Pancreas (tissue), 10 donors: Measurements from ENCODE around the gene NAXE. TPM values are rescaled to one million over a fixed set of nuclear protein-coding genes. Genes with fewer than 3 reads are reported as not detected.

ENCODE experiments used
- ATAC-seq, 4 donors: fragments of 200-7000 bp; cut with Tn5 transposase; one replicate each; pipeline versions ENCODE4 v1.8.0 to v1.9.1; 2020; ENCODE audit warnings: mild to moderate bottlenecking in 4 of 4, moderate library complexity in 4 of 4
- DNase-seq, 6 donors: peaks; one replicate each; pipeline ENCODE4 v3.0.0-alpha.2; 2020
- FAIRE-seq: peaks from 2 replicates; lab custom pipeline; 2012; peaks lifted over from hg19 to GRCh38; lab: Jason Lieb, UNC
- H3K27ac ChIP-seq, 4 donors: fragments of 200-600 bp; sonication (generic); 1 replicate in 3 of 4; 2 replicates in 1 of 4; pipeline versions ENCODE4 v1.5.0 to v1.8.0; 2020
- H3K27me3 ChIP-seq, 4 donors: fragments of 200-600 bp; one replicate each; pipeline ENCODE4 v1.8.0; 2021
- H3K36me3 ChIP-seq, 3 donors: fragments of 200-600 bp; sonication (generic) in 1 of 3; one replicate each; pipeline versions ENCODE4 v1.5.0 to v1.8.0; 2020 to 2021
- H3K4me1 ChIP-seq, 3 donors: fragments of 200-600 bp; one replicate each; pipeline ENCODE4 v1.8.0; 2021
- H3K4me3 ChIP-seq, 4 donors: fragments of 200-600 bp; sonication (generic) in 2 of 4; one replicate each; pipeline versions ENCODE4 v1.5.0 to v1.8.0; 2020 to 2021
- H3K9me3 ChIP-seq, 4 donors: fragments of 200-600 bp; one replicate each; pipeline ENCODE4 v1.8.0; 2021
- WGBS, 2 donors: extraction: QIAGEN DNeasy Blood & Tissue Kit; methylation state at CpG; one replicate each; pipeline ENCODE4 v1.1.7; 2013; 5-methylcytosine and 5-hydroxymethylcytosine counted together
- intact Hi-C, 3 donors: fragments of 100-400 bp; cut with DNase I; formaldehyde crosslinking; loops; one replicate each; pipeline versions ENCODE4 v1.11.1 to v1.14.2; 2022
- polyA plus RNA-seq, 2 donors: library from polyadenylated mRNA; stranded (reverse); fragments of 200-250 nt; gene quantifications; one replicate each; pipeline ENCODE4 v1.2.3, GENCODE V29; 2013
- total RNA-seq, 6 donors: library from RNA; stranded (reverse); fragmentation: NEBNext Ultra II Directional in 4 of 6; extraction: Animal tissue kit (Norgen Biotek cat#: 25700) in 4 of 6; gene quantifications; one replicate each; pipeline versions ENCODE4 v1.2.1 to v1.2.4, GENCODE V29; 2021 to 2023
- TF ChIP-seq, protein P1 (sequence below), 4 donors: fragments of 200-600 bp; sonication (generic) in 3 of 4; IDR thresholded peaks; one replicate each; pipeline versions ENCODE4 v1.5.0 to v1.8.0; 2021; ENCODE audit warnings: antibody characterized with exemption in 4 of 4
- donor health status: healthy with polysubstance abuse.
- donor health status: DM: no; HTN: no; CAD: no; lungs with moderate emphysema.
- donor health status: DM: no; HTN: no; CAD: no.
- donor health status: control.
- donor health status: control.
- donor health status: Bipolar disorder and iron deficiency.
- donor health status: DM: yes; HTN: yes; CAD: no.
- donor health status: DM: no; HTN: no; CAD: no.
- donor health status: DM: no; HTN: no; CAD: no.
- donor health status: DM: yes; HTN: yes; CAD: no.

Gene NAXE
- total and polyA plus RNA-seq, 8 donors, result 23.9 to 60.4 (median 36.1) TPM

DNA sequence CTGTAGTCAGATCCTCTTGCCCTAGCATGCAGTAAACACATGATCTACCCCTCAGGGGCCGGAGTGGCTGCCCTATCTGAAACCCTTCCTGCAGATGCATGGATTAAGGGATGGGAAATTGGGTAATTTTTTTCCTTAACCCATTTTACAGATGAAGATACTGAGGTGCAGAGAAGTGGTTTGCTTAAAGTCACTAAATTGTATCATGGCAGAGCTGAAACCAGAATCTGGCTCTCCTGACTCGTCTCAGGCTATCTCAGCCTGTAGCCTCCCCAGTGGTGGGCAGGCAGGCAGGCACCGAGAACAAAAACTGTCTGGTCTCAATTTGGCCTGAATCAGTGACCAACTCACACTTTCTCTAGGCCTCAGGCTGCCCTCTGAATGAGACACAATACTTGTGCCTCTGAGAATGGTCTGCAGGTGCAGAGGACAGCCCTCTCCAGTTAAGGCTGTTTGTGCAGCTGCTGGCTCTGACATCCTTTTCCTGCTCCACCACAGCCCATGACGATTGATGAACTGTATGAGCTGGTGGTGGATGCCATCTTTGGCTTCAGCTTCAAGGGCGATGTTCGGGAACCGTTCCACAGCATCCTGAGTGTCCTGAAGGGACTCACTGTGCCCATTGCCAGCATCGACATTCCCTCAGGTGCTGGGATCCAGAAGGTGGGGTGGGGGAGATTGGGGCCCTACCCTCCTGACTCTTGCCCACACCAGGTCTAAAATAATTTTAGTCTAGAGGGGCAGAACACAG lies 1.5 kb downstream of the NAXE start:
- DNase-seq (peak in 1 of 6 donors; percentile 20), ATAC-seq (no peak), FAIRE-seq (no peak)
- Histone ChIP-seq H3K27ac (no peak overlapping the region), H3K4me3 (peak overlapping the region in 1 of 4 donors; percentile 92), H3K36me3 (peaks cover 0 to 13% (median 0%) of the 10 kb centered on the region in 3 donors), H3K9me3 (no peaks in the 10 kb centered on the region), H3K4me1 (peaks cover 0 to 8% (median 4%) of the 10 kb centered on the region in 3 donors), H3K27me3 (no peaks in the 10 kb centered on the region)
- TF ChIP-seq, protein P1, sequence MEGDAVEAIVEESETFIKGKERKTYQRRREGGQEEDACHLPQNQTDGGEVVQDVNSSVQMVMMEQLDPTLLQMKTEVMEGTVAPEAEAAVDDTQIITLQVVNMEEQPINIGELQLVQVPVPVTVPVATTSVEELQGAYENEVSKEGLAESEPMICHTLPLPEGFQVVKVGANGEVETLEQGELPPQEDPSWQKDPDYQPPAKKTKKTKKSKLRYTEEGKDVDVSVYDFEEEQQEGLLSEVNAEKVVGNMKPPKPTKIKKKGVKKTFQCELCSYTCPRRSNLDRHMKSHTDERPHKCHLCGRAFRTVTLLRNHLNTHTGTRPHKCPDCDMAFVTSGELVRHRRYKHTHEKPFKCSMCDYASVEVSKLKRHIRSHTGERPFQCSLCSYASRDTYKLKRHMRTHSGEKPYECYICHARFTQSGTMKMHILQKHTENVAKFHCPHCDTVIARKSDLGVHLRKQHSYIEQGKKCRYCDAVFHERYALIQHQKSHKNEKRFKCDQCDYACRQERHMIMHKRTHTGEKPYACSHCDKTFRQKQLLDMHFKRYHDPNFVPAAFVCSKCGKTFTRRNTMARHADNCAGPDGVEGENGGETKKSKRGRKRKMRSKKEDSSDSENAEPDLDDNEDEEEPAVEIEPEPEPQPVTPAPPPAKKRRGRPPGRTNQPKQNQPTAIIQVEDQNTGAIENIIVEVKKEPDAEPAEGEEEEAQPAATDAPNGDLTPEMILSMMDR (IDR thresholded peaks at IDR 0.05), result no peak
- intact Hi-C loops, result no loop called here
- 77 to 78% methylated on average over 8 of the region's 8 CpGs for whole genome bisulfite sequencing, 2 donors

DNA sequence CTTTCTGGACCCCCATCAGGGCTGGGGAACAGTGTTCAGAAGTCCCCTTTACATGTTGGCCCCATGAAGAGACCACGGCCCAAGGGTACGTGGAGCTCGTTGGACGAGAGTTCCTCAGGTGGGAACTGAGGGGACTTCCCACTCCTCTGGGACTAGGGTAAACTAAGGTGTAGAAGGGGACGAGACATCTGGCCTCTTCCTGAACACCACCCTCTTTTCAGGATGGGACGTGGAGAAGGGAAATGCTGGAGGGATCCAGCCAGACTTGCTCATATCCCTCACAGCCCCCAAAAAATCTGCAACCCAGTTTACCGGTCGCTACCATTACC lies 2.0 kb downstream of the NAXE start:
- H3K27ac ChIP-seq, result no peak overlapping the region
- DNase-seq, result peak in 1 of 6 donors; percentile 23
- H3K4me3 ChIP-seq, result no peak overlapping the region
- H3K9me3 ChIP-seq, result no peaks in the 10 kb centered on the region
- no peaks in the 10 kb centered on the region for H3K27me3 ChIP-seq
- 85 to 87% methylated on average over 8 of the region's 8 CpGs for WGBS, 2 donors
- peaks cover 0 to 8% (median 4%) of the 10 kb centered on the region in 3 donors for H3K4me1 ChIP-seq
- ATAC-seq, result no peak
- H3K36me3 ChIP-seq, result peaks cover 0 to 13% (median 0%) of the 10 kb centered on the region in 3 donors
- TF ChIP-seq, protein P1 (IDR thresholded peaks at IDR 0.05), result no peak
- intact Hi-C loops, result no loop called here
- no peak for FAIRE-seq

DNA sequence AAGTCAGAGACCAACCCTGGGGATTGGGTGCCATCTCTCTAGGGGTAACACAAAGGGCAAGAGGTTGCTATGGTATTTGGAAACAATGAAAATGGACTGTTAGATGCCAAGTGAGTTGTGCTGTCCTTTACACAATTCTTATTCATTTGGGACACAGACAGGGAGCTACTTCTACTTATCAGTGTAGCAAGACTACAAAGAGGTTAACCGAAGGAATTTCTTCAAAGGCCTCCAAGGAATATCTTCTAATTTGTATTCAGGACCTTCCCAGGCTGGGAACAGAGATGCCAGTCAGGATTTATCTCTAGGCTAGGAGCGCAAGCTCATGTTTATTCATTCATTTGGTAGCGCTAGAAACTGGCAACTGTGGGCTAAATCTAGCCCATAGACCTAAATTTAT lies 2.6 kb downstream of the NAXE start:
- intact Hi-C loops, result no loop called here
- H3K27me3 ChIP-seq, result no peaks in the 10 kb centered on the region
- no peak overlapping the region for H3K4me3 ChIP-seq
- H3K36me3 ChIP-seq, result peaks cover 0 to 13% (median 0%) of the 10 kb centered on the region in 3 donors
- no peak for FAIRE-seq
- WGBS, 2 donors, result 73 to 74% methylated on average over 3 of the region's 3 CpGs
- no peak for ATAC-seq
- no peak for DNase-seq
- TF ChIP-seq, protein P1 (IDR thresholded peaks at IDR 0.05), result no peak
- H3K9me3 ChIP-seq, result no peaks in the 10 kb centered on the region
- H3K4me1 ChIP-seq, result peaks cover 0 to 8% (median 4%) of the 10 kb centered on the region in 3 donors
- H3K27ac ChIP-seq, result no peak overlapping the region

DNA sequence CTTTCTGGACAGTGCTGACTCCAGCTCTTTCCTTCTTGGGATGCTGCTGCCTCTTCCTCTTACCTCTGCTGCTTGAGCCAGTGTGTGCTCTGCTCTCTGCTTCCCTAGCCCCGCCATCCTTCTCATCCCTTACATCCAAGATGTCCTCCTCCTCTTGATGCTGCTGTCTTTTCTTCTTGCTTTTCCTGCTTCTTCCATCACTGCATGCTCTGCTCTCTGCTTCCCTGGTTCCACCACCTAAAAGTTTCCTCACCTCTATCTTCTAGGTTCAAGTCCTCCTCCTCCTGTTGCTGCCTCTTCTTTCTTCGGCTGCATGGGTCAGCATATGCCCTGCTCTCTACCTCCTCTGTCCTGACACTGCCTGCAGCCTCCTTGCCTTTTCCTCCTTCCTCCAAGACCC lies 3.4 kb downstream of the NAXE start:
- TF ChIP-seq, protein P1 (IDR thresholded peaks at IDR 0.05), result no peak
- intact Hi-C loops, result no loop called here
- Histone ChIP-seq H3K27ac (no peak overlapping the region), H3K27me3 (no peaks in the 10 kb centered on the region), H3K4me1 (peaks cover 4 to 14% (median 7%) of the 10 kb centered on the region in 3 donors), H3K4me3 (no peak overlapping the region), H3K9me3 (no peaks in the 10 kb centered on the region), H3K36me3 (peaks cover 0 to 13% (median 0%) of the 10 kb centered on the region in 3 donors)
- 79 to 88% methylated on average over 2 of the region's 2 CpGs for WGBS, 2 donors
- no peak for ATAC-seq
- DNase-seq, result peak in 1 of 6 donors; percentile 17
- no peak for FAIRE-seq

DNA sequence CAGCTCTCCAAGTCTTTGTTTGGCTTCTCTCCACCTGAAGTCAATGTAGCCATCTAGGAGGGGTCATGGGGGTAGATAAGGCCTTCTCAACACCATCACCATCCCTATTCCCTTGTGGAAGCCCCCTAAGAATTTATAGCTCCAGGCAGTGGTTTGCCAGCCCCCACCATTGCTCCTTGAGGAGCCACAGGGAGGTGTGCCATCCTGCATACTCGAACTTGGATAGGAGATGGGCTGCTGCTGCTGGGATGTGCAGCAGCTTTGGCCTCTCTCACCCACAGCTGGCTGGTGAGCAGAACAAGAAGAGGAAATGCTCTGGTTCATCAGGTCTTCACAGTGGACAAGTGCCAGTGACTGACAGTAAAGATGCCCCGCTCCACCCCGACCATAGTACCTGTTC lies 4.8 kb downstream of the NAXE start:
- Histone ChIP-seq H3K4me1 (peaks cover 10 to 14% (median 12%) of the 10 kb centered on the region in 3 donors), H3K27me3 (no peaks in the 10 kb centered on the region), H3K4me3 (no peak overlapping the region), H3K9me3 (no peaks in the 10 kb centered on the region), H3K27ac (no peak overlapping the region), H3K36me3 (peaks cover 0 to 13% (median 0%) of the 10 kb centered on the region in 3 donors)
- ATAC-seq (no peak), FAIRE-seq (no peak), DNase-seq (peak in 1 of 6 donors; percentile 11)
- TF ChIP-seq, protein P1 (IDR thresholded peaks at IDR 0.05), result no peak
- 79 to 80% methylated on average over 3 of the region's 3 CpGs for WGBS, 2 donors
- intact Hi-C loops, result no loop called here
